Keratinocyte (primary cell): ENCODE results near the gene ALDH4A1. TPM values are rescaled to one million over a fixed set of nuclear protein-coding genes. Genes with fewer than 3 reads are reported as not detected.

Source experiments
- DNase-seq: peaks from one replicate; pipeline ENCODE4 v3.0.0-alpha.2; 2011; ENCODE audit warnings: low read depth, missing footprints, low spot score
- FAIRE-seq: peaks from 2 replicates; lab custom pipeline; 2011; peaks lifted over from hg19 to GRCh38; lab: Jason Lieb, UNC
- H2AFZ ChIP-seq: 2 replicates; pipeline ENCODE4 v1.6.0; 2012; ENCODE audit warnings: low read length, control low read depth, inconsistent platforms; ENCODE audit not compliant: control insufficient read depth
- H3K27ac ChIP-seq: 2 replicates; pipeline ENCODE4 v1.5.1; 2011; ENCODE audit warnings: low read length; ENCODE audit not compliant: control insufficient read depth, insufficient read depth
- H3K27me3 ChIP-seq: 3 replicates; pipeline ENCODE4 v1.6.0; 2011; ENCODE audit warnings: low read length; ENCODE audit not compliant: control insufficient read depth, insufficient read depth; ENCODE audit errors: extremely low read depth
- H3K36me3 ChIP-seq, 2 experiments: 2 replicates in 1 of 2; 3 replicates in 1 of 2; pipeline ENCODE4 v1.5.1; 2011; ENCODE audit warnings: low read length in 2 of 2, mild to moderate bottlenecking in 1 of 2; ENCODE audit not compliant: control insufficient read depth in 2 of 2, insufficient read depth in 2 of 2; ENCODE audit errors: extremely low read depth in 1 of 2
- H3K4me1 ChIP-seq: 3 replicates; pipeline ENCODE4 v1.5.1; 2011; ENCODE audit warnings: low read length; ENCODE audit not compliant: control insufficient read depth, insufficient read depth; ENCODE audit errors: extremely low read depth
- H3K4me2 ChIP-seq: 3 replicates; pipeline ENCODE4 v1.6.0; 2011; ENCODE audit warnings: low read depth, low read length; ENCODE audit not compliant: control insufficient read depth, insufficient read depth; ENCODE audit errors: extremely low read depth
- H3K4me3 ChIP-seq, 3 experiments: fragments of 200-600 bp in 1 of 3; sonication (generic) in 1 of 3; 2 replicates in 2 of 3; 3 replicates in 1 of 3; pipeline ENCODE4 v1.5.1; 2011 to 2016; ENCODE audit warnings: low read length in 3 of 3, mild to moderate bottlenecking in 3 of 3, control low read depth in 2 of 3, inconsistent platforms in 1 of 3, low read depth in 1 of 3, mixed read lengths in 1 of 3, mixed run types in 1 of 3, moderate library complexity in 1 of 3; ENCODE audit not compliant: control insufficient read depth in 2 of 3, insufficient read depth in 2 of 3; ENCODE audit errors: extremely low read depth in 1 of 3
- H3K79me2 ChIP-seq: 2 replicates; pipeline ENCODE4 v1.6.0; 2012; ENCODE audit warnings: low read length; ENCODE audit not compliant: control insufficient read depth, insufficient read depth
- H3K9ac ChIP-seq: 3 replicates; pipeline ENCODE4 v1.6.0; 2011; ENCODE audit warnings: low read length; ENCODE audit not compliant: control insufficient read depth, insufficient read depth; ENCODE audit errors: extremely low read depth
- H3K9me1 ChIP-seq: 3 replicates; pipeline ENCODE4 v1.6.0; 2011; ENCODE audit warnings: low read length; ENCODE audit not compliant: control insufficient read depth, insufficient read depth; ENCODE audit errors: extremely low read depth
- H3K9me3 ChIP-seq: 2 replicates; pipeline ENCODE4 v1.5.1; 2012; ENCODE audit warnings: low read depth, low read length; ENCODE audit not compliant: control insufficient read depth
- H4K20me1 ChIP-seq: 3 replicates; pipeline ENCODE4 v1.6.0; 2011; ENCODE audit warnings: low read length; ENCODE audit not compliant: control insufficient read depth, insufficient read depth; ENCODE audit errors: extremely low read depth
- EZH2 ChIP-seq: IDR thresholded peaks from one replicate; pipeline ENCODE4 v1.6.1; 2012; ENCODE audit warnings: inconsistent platforms, mild to moderate bottlenecking, low read length, moderate library complexity
- dilution Hi-C: fragments of 300-500 bp; cut with MboI; formaldehyde crosslinking; loops from one replicate; pipeline ENCODE4 v1.7.0; 2020; ENCODE audit warnings: low sequenced_read_pairs; ENCODE audit not compliant: extremely low pct_ligation_motif_present
- polyA plus RNA-seq, 5 experiments: library from polyadenylated mRNA; depleted of rRNA in 3 of 5; stranded (reverse) in 3 of 5; stranded (forward) in 1 of 5; unstranded in 1 of 5; fragments of >200 nt; gene quantifications; 1 replicate in 1 of 5; 2 replicates in 3 of 5; 3 replicates in 1 of 5; pipeline versions ENCODE4 v1.2.1 to v1.2.3, GENCODE V29; 2011 to 2012; ENCODE audit warnings: missing spikeins in 2 of 5, low read depth in 1 of 5, low replicate concordance in 1 of 5
- TF ChIP-seq, protein P1 (sequence below), 3 experiments: IDR thresholded peaks in 1 of 3; conservative IDR thresholded peaks in 1 of 3; optimal IDR thresholded peaks in 1 of 3; 2 replicates in 2 of 3; 3 replicates in 1 of 3; pipeline versions ENCODE3 to v1.5.1; 2011; ENCODE audit warnings: low read length in 3 of 3, mild to moderate bottlenecking in 3 of 3, moderate library complexity in 2 of 3, control low read depth in 1 of 3, inconsistent platforms in 1 of 3; ENCODE audit not compliant: insufficient read depth in 2 of 3; ENCODE audit errors: extremely low read depth in 1 of 3

The ALDH4A1 gene
- polyA plus RNA-seq, 1 donor (not counting 4 experiments of a cell fraction or from before 2014, with no cell fraction given) = 52.7 TPM

GRCh38 chr1:18913065-18913835 lies 10.9 kb upstream of the ALDH4A1 start:
- dilution Hi-C loops = no loop called here
- H3K79me2 ChIP-seq = peaks cover 53% of the 10 kb centered on the region
- no peaks in the 10 kb centered on the region for H3K27me3 ChIP-seq
- no peaks in the 10 kb centered on the region for H3K9me1 ChIP-seq
- no peak overlapping the region for H3K9ac ChIP-seq
- no peak overlapping the region for H3K4me3 ChIP-seq
- TF ChIP-seq, protein P1, sequence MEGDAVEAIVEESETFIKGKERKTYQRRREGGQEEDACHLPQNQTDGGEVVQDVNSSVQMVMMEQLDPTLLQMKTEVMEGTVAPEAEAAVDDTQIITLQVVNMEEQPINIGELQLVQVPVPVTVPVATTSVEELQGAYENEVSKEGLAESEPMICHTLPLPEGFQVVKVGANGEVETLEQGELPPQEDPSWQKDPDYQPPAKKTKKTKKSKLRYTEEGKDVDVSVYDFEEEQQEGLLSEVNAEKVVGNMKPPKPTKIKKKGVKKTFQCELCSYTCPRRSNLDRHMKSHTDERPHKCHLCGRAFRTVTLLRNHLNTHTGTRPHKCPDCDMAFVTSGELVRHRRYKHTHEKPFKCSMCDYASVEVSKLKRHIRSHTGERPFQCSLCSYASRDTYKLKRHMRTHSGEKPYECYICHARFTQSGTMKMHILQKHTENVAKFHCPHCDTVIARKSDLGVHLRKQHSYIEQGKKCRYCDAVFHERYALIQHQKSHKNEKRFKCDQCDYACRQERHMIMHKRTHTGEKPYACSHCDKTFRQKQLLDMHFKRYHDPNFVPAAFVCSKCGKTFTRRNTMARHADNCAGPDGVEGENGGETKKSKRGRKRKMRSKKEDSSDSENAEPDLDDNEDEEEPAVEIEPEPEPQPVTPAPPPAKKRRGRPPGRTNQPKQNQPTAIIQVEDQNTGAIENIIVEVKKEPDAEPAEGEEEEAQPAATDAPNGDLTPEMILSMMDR (optimal IDR thresholded peaks at IDR 0.05 in 1 of 3, IDR thresholded peaks at IDR 0.05 in 1 of 3, conservative IDR thresholded peaks at IDR 0.05 in 1 of 3; ENCODE audit: extremely low read depth in 1 of 3, insufficient read depth in 2 of 3, low read length in 3 of 3) = peak; percentile 86 to 100 (median 99)
- no peak for TF ChIP-seq EZH2
- peaks cover 3% of the 10 kb centered on the region for H3K4me1 ChIP-seq
- H3K36me3 ChIP-seq = peaks cover 45 to 72% of the 10 kb centered on the region in 2 experiments
- H3K9me3 ChIP-seq = no peaks in the 10 kb centered on the region
- H3K27ac ChIP-seq = peak overlapping the region; percentile 36
- no peak overlapping the region for H2AFZ ChIP-seq
- FAIRE-seq (peak; percentile 41), DNase-seq (no peak)
- peaks cover 12% of the 10 kb centered on the region for H4K20me1 ChIP-seq
- H3K4me2 ChIP-seq = no peak overlapping the region

- H3K36me3 ChIP-seq = peaks cover 44 to 72% of the 10 kb centered on the region in 2 experiments
Observed at GRCh38 chr1:18912550-18912949, 10.2 kb upstream of the ALDH4A1 start.

More at GRCh38 chr1:18912550-18912949, 10.2 kb upstream of the ALDH4A1 start:
- no peak for TF ChIP-seq EZH2
- TF ChIP-seq, protein P1 (optimal IDR thresholded peaks at IDR 0.05 in 1 of 3, IDR thresholded peaks at IDR 0.05 in 1 of 3, conservative IDR thresholded peaks at IDR 0.05 in 1 of 3; ENCODE audit: extremely low read depth in 1 of 3, insufficient read depth in 2 of 3, low read length in 3 of 3) = no peak
- Histone ChIP-seq H3K9ac (no peak overlapping the region), H2AFZ (no peak overlapping the region), H3K4me3 (no peak overlapping the region), H3K4me1 (peaks cover 3% of the 10 kb centered on the region), H3K27me3 (no peaks in the 10 kb centered on the region), H3K4me2 (no peak overlapping the region), H4K20me1 (peaks cover 10% of the 10 kb centered on the region), H3K9me3 (no peaks in the 10 kb centered on the region), H3K9me1 (no peaks in the 10 kb centered on the region), H3K79me2 (peaks cover 47% of the 10 kb centered on the region), H3K27ac (peak overlapping the region; percentile 36)
- no peak for DNase-seq
- FAIRE-seq = peak; percentile 29
- dilution Hi-C loops = no loop called here
